Panc1 (cell line): ENCODE measurements around the gene SLU7. TPM values are rescaled to one million over a fixed set of nuclear protein-coding genes. Genes with fewer than 3 reads are reported as not detected.

Experiments used
- ATAC-seq: fragments of 200-7000 bp; cut with Tn5 transposase; 2 replicates; pipeline ENCODE4 v1.9.1; 2020; ENCODE audit warnings: mild to moderate bottlenecking, moderate library complexity
- BruUV-seq: library from RNA; stranded (reverse); fragments of 400-500 nt; replicated peaks from 2 replicates; lab custom pipeline; 2021; lab: Mats Ljungman, UMichigan
- CTCF ChIA-PET: fragments of 300-600 bp; sonication (Branson Sonifier 250); formaldehyde crosslinking; loops from one replicate; lab custom pipeline; 2022; ENCODE audit warnings: antibody characterized with exemption; lab: Charles Lee
- POLR2A ChIA-PET: fragments of 300-600 bp; sonication (Branson Sonifier 250); formaldehyde crosslinking; loops from one replicate; lab custom pipeline; 2022; ENCODE audit warnings: antibody characterized with exemption; lab: Charles Lee
- DNase-seq: peaks from one replicate; pipeline ENCODE4 v3.0.0-alpha.2; 2010; ENCODE audit warnings: low read depth, low spot score
- H3K27ac ChIP-seq: 2 replicates; pipeline ENCODE4 v1.5.1; 2011; ENCODE audit warnings: mild to moderate bottlenecking, low read length, inconsistent platforms
- H3K27me3 ChIP-seq: fragments of 200-500 bp; sonication (Bioruptor generic); 2 replicates; pipeline ENCODE4 v1.6.0; 2014; ENCODE audit warnings: low read length, inconsistent platforms; ENCODE audit not compliant: control insufficient read depth, insufficient read depth
- H3K36me3 ChIP-seq: fragments of 200-500 bp; sonication (Bioruptor generic); 2 replicates; pipeline ENCODE4 v1.5.1; 2014; ENCODE audit warnings: inconsistent platforms, mild to moderate bottlenecking, low read length, moderate library complexity; ENCODE audit not compliant: control insufficient read depth, insufficient read depth
- H3K4me1 ChIP-seq: 2 replicates; pipeline ENCODE4 v1.5.1; 2011; ENCODE audit warnings: inconsistent platforms, mild to moderate bottlenecking, low read length, moderate library complexity; ENCODE audit not compliant: control insufficient read depth, insufficient read depth
- H3K4me3 ChIP-seq, 2 experiments: 2 replicates each; pipeline ENCODE4 v1.5.1; 2011 to 2012; ENCODE audit warnings: low read depth in 2 of 2, low read length in 2 of 2, mild to moderate bottlenecking in 2 of 2, inconsistent platforms in 1 of 2, moderate library complexity in 1 of 2
- H3K9me3 ChIP-seq: fragments of 200-500 bp; sonication (Bioruptor generic); 2 replicates; pipeline ENCODE4 v1.5.1; 2014; ENCODE audit warnings: low read depth, mild to moderate bottlenecking, inconsistent platforms, low read length, moderate library complexity; ENCODE audit not compliant: control insufficient read depth, insufficient read depth
- CTCF ChIP-seq: fragments of 450-650 bp; IDR thresholded peaks from 2 replicates; pipeline ENCODE4 v1.5.1; 2017; ENCODE audit warnings: mild to moderate bottlenecking
- POLR2AphosphoS5 ChIP-seq: IDR thresholded peaks from 2 replicates; pipeline ENCODE4 v1.6.1; 2012; ENCODE audit warnings: mild to moderate bottlenecking, low read depth, low read length, moderate library complexity
- REST ChIP-seq, 2 experiments: IDR thresholded peaks; 2 replicates each; pipeline ENCODE4 v1.6.1; 2011 to 2012; ENCODE audit warnings: low read depth in 2 of 2, control low read depth in 1 of 2, low read length in 1 of 2, mild to moderate bottlenecking in 1 of 2, moderate library complexity in 1 of 2; ENCODE audit not compliant: insufficient read depth in 1 of 2
- SIN3A ChIP-seq: IDR thresholded peaks from 2 replicates; pipeline ENCODE4 v1.6.1; 2012; ENCODE audit warnings: low read depth, mild to moderate bottlenecking, low read length, moderate library complexity, borderline replicate concordance; ENCODE audit not compliant: insufficient read depth
- TCF7L2 ChIP-seq: IDR thresholded peaks from 2 replicates; pipeline ENCODE4 v1.6.1; 2011; ENCODE audit warnings: mild to moderate bottlenecking, low read depth, low read length, inconsistent platforms
- in situ Hi-C: cut with HindIII; loops from 2 replicates; pipeline ENCODE4 v1.10.0; 2016; ENCODE audit warnings: low sequenced_read_pairs, low pct_unique_long_range_greater_than_20kb
- intact Hi-C: fragments of 100-400 bp; cut with micrococcal nuclease; formaldehyde crosslinking; loops from one replicate; pipeline ENCODE4 v1.10.0; 2022; ENCODE audit not compliant: unreplicated experiment
- total RNA-seq: library from RNA; stranded (reverse); gene quantifications from one replicate; pipeline ENCODE4 v1.2.1, GENCODE V29; 2021; ENCODE audit not compliant: unreplicated experiment

SLU7 gene
- total RNA-seq, 1 experiment from 2014 or later, result 45.7 TPM

GRCh38 chr5:160367261-160367660 is 51.6 kb downstream of the SLU7 start:
- POLR2A ChIA-PET, result no interaction called here
- DNase-seq, result no peak
- in situ Hi-C loops (no loop called here), intact Hi-C loops (no loop called here)
- no peak overlapping the region for H3K4me3 ChIP-seq
- no peak for ATAC-seq
- peaks cover 24% of the 10 kb centered on the region for H3K27me3 ChIP-seq
- CTCF ChIA-PET, result no interaction called here
- no peaks in the 10 kb centered on the region for H3K9me3 ChIP-seq
- TF ChIP-seq REST (IDR thresholded peaks at IDR 0.05; ENCODE audit: insufficient read depth in 1 of 2, low read depth in 2 of 2, low read length in 1 of 2), result no peak
- TF ChIP-seq SIN3A, result no peak
- no peak for TF ChIP-seq CTCF
- no peak for TF ChIP-seq POLR2AphosphoS5
- no peak for TF ChIP-seq TCF7L2
- no peaks in the 10 kb centered on the region for H3K36me3 ChIP-seq
- no peaks in the 10 kb centered on the region; the same call in 1 of the 2 replicates for H3K4me1 ChIP-seq
- no peak overlapping the region for H3K27ac ChIP-seq
- no TSS peak for BruUV-seq

- in situ Hi-C loops (no loop called here), intact Hi-C loops (no loop called here)
- no peaks in the 10 kb centered on the region for H3K36me3 ChIP-seq
- BruUV-seq, result no TSS peak
- no peak for TF ChIP-seq REST (IDR thresholded peaks at IDR 0.05; ENCODE audit: insufficient read depth in 1 of 2, low read depth in 2 of 2, low read length in 1 of 2)
- no peak for TF ChIP-seq SIN3A
- TF ChIP-seq POLR2AphosphoS5, result no peak
- no peak for TF ChIP-seq CTCF
- TF ChIP-seq TCF7L2, result no peak
- no peak for DNase-seq
- no peak overlapping the region for H3K27ac ChIP-seq
- H3K4me3 ChIP-seq, result no peak overlapping the region
- no peak for ATAC-seq
- no peaks in the 10 kb centered on the region for H3K9me3 ChIP-seq
- H3K27me3 ChIP-seq, result peaks cover 16% of the 10 kb centered on the region
- CTCF ChIA-PET, result no interaction called here
- no peaks in the 10 kb centered on the region; the same call in 1 of the 2 replicates for H3K4me1 ChIP-seq
- POLR2A ChIA-PET, result no interaction called here
Measured at GRCh38 chr5:160366230-160366629, 52.7 kb downstream of the SLU7 start.
